ENCODE measurements around the gene ARNT2.

DNA sequence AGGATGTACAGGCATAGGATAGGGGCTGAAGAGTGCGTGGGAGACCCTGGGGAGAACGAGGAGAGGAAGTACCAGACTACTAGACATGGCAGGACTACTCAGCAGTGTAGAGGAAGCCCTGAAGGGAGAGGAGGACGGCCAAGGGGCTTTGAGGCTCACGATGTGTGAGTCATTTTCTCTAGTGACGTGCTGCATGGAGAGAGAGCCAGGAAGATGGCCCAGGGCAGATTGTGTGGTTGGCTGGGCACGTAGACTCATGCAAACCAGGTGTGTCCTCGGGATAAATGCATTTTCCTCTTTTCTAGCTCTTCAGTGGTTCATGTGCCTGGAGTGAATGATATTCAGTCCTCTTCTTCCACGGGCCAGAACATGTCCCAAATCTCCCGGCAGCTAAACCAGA, 175.9 kb downstream of the ARNT2 start:
- TF ChIP-seq MTF2 (CRISPR knock-in tag; IDR thresholded peaks at IDR 0.05; ENCODE audit: borderline replicate concordance) (no peak), GMEB1 (CRISPR knock-in tag; IDR thresholded peaks at IDR 0.05; ENCODE audit: borderline replicate concordance) (no peak)

All from HepG2 (cell line).